Activated CD4-positive, CD25-positive, alpha-beta regulatory T cell treated with anti-CD3 and anti-CD28 coated beads, Interleukin-2, amount 50 U/mL, for 24 hours (primary cell): ENCODE measurements around the gene KRT32.
"Not testable (repeated sequence)": the region's sequence is repeated elsewhere in the genome, so short reads cannot be mapped to it uniquely, and the experiment has no call there.

Experiments used
- ATAC-seq, 2 donors: fragments of 150-1000 bp; cut with Tn5 transposase; one replicate each; pipeline ENCODE4 v1.10.0; 2021; ENCODE audit warnings: mild to moderate bottlenecking in 1 of 2, moderate library complexity in 1 of 2

Gene KRT32

DNA sequence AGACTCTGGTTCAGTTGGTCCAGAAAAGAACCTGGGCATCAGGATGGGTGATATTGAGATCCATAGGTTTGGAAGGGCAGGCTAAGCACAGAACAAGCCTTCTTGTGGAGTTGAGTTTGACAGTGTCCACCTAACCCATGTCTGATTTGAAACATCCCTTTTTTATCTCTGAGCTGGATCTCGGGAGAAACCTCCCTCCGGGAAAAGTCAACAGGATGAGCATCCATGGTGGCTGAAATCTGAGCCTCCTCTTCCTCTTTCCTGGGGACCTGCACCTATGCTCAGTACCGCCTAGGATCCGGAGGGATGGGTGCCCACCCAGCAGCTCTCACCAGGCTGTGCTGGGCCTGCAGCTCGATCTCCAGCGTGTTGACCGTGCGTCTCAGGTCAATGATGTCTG, 3.4 kb downstream of the KRT32 start:
- ATAC-seq: no peak

GRCh38 chr17:41462705-41463104, 4.5 kb downstream of the KRT32 start:
- ATAC-seq: no peak

DNA sequence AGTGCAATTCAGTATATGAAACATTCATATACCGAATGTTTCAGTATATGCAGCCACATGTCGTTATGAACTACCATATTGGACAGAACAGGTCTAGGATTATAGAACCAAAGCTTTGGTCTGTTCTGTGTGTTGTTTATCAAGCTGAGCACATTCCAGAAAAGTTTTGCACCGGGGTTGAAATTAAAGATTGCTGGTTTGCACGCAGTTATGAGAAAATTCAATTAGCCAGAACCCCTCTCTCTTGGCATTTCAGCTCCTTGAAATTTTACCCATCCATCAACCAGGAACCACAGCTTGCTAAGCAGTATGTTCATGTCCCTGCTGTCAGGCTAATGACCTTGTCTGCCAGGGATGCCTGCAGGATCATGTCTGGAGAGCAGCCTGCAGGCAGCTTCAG, 9.5 kb downstream of the KRT32 start:
- no peak for ATAC-seq

GRCh38 chr17:41456204-41456603, 11.0 kb downstream of the KRT32 start:
- no peak for ATAC-seq

GRCh38 chr17:41455236-41455635, 11.9 kb downstream of the KRT32 start:
- no peak for ATAC-seq

DNA sequence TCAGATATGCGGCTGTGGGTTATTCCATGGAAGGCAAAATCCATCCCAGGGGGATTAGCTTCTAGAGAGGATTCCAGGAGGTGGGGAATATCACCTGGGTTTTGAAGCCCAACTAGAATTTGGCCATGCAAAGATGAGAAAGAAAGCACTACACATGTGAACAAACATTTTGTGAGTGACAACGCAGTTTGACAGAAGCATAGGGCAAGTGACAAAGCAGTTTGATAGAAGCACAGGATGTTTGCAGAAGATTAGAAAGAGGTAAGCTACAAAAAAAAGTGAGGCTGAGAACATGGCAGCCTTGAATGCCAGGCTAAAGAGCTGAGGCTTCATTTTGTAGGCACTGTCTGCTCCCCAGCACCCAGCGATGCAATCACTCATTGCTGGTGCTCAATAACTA, 14.1 kb downstream of the KRT32 start:
- no peak for ATAC-seq

- no peak for ATAC-seq
These were observed 14.9 kb downstream of the KRT32 start for GRCh38 chr17:41452281-41452680.

- ATAC-seq: no peak
These were observed 15.9 kb downstream of the KRT32 start for GRCh38 chr17:41451154-41451728.

DNA sequence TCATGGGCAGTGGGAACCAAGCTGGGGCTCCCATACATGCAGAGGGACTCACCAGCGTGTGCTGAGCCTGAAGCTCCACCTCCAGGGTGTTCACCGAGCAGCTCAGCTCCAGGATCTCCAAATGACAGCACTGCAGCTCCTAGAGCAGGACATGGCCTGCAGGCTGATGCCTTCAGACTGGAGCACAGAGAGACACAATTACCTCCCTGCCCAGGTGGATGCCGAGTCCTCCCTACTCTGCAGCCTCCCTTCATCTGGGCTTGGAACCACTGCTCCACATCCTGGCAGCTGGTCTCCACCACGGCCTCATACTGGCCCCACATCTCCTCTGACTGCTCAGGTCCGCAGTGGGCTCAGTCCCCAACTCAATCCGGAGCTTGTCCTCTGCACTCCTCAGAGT, 18.2 kb downstream of the KRT32 start:
- no peak for ATAC-seq

DNA sequence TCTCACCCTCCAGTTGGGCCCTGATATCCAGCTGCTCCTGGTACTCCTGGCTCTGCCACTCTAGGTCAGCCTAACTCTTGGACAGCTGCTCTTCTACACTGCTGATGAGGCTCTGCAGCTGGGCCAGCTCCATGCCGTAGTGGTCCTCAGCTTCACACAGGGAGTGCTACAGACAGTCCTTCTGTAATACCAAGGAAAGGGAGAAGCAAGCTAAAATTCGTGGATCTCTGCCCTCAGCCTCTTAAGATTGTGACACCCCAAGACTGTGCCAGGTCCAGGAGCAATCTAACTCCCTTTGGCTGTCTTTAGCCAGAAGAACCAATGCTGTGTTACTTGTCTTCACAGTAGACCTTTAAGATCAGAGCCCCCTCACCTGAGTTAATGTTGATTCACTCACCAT, 18.7 kb downstream of the KRT32 start:
- no peak for ATAC-seq

GRCh38 chr17:41446806-41447205, 20.4 kb downstream of the KRT32 start:
- ATAC-seq: no peak

- ATAC-seq: no peak
These were observed 22.5 kb downstream of the KRT32 start for GRCh38 chr17:41444640-41445039.

GRCh38 chr17:41444186-41444585, 23.0 kb downstream of the KRT32 start:
- no peak for ATAC-seq

- ATAC-seq: no peak
These were observed 24.4 kb downstream of the KRT32 start for GRCh38 chr17:41442739-41443138.

- ATAC-seq: no peak
These were observed 26.6 kb downstream of the KRT32 start, which contains the start of gene KRT38 for GRCh38 chr17:41440531-41441033. Gene KRT38 (minus strand): TSS chr17:41440983. CDS start chr17:41440921, 62 bp downstream.

- ATAC-seq: no peak
These were observed 27.8 kb downstream of the KRT32 start for GRCh38 chr17:41439375-41439774.

GRCh38 chr17:41437769-41438168, 29.4 kb downstream of the KRT32 start:
- ATAC-seq: no peak

GRCh38 chr17:41437254-41437653, 29.9 kb downstream of the KRT32 start:
- no peak for ATAC-seq

- ATAC-seq: no peak
These were observed 32.8 kb downstream of the KRT32 start for GRCh38 chr17:41434415-41434814.

DNA sequence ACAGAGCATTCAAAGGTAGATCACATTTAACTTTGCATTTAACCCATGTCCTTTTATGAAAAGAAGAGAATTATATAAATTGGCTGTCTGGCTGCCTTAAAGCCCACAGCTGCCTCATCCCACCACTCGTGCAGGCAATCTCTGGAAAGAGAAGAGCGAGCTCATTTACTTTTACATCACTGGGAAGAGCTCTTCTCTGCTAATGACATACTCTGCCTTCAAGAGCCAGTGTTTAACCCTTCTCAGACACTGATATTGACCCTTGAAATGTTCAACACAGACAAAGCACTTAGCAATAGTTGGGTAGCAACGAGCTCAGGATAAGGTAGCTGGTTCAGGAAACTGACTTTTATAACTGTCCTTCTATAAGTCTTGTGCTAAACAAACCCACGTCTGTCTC, 33.2 kb downstream of the KRT32 start:
- ATAC-seq: no peak

DNA sequence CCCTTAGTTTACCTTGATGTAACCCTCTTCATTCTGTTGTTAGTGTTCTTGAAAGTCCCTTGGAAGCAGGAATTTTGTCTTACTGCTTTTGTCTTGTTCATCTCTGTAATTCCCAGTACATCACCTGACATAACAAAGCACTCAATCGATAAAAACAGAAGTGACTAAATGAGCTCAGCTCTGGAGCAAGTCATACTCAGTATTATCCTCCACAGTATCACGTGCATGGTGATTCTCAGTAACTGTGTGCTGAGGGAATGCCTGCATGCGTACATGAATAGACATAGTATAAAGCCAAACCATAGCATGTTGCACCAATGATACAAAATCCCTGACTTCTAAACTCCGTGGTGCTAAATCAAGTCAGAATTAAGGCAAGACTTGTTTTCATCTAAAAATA, 33.6 kb downstream of the KRT32 start:
- no peak for ATAC-seq

GRCh38 chr17:41430376-41430775, 36.8 kb downstream of the KRT32 start:
- ATAC-seq: not testable (repeated sequence)

GRCh38 chr17:41429667-41430066, 37.5 kb downstream of the KRT32 start:
- no peak for ATAC-seq

DNA sequence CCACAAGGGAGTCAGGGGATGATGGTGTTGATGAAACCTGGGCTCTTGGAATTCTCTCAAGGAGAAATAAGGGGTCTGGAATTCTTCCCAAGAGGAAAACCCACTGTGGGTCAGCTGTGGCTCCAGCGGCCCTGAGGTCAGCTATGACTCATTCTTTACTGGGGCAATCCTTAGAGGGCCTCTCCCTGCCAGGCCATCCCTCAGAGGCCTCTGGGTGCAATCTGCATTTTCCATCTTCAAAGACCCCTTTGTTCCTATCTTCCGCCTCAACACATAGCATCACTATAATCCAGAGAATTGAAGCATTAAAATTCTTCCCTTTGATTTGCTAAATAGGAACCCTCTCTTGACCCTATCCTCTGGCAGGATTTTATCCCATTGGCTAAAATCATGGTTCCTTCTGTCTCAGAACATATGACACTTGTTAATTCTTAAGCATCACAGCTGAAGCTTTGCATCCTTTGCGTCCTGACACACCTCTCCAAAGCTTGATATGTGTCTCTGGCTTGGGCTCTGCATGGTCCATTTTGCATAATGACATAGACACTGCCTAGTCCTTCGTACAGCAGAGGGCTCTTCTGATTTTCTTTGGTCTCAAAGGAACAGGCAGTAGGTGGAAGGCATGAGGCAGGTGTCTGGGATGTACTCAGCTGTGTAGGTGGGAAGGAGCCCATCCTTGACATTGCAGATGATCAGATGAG, 38.4 kb downstream of the KRT32 start:
- no peak for ATAC-seq
